ENCODE data around the gene B3GALT4.
"Not testable (repeated sequence)": the region's sequence is repeated elsewhere in the genome, so short reads cannot be mapped to it uniquely, and the experiment has no call there.

B3GALT4 gene

DNA sequence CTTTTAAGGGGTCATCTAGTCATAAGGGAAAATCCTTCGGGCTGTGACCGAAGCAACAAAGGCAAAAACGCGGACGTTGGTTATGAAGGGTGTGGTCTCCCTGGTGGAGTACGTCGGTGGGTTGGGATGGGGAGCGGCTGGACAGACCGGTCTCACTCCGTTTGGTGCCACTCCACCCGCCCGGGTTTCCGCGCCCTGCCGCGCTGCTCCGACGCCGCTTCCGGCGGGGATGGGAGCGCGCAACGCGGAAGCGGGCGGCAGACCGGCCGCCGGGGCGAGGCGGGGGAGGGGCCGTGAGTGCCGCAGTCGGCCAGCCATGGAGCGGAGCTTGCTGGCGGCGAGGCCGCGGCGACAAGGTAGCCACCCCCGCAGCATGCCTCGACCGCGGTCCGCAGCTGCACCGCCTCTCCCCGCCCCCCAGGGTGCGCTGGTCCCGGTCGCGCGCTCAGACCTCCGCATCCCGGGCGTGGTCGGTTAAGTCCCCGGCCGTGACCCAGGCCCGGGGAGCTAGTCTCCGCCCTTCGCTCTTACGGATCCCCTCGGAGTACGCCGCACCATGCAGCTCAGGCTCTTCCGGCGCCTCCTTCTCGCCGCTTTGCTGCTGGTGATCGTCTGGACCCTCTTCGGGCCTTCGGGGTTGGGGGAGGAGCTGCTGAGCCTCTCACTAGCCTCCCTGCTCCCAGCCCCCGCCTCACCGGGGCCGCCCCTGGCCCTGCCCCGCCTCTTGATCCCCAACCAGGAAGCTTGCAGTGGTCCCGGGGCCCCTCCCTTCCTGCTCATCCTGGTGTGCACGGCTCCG is at the start of gene B3GALT4:
Gene B3GALT4 (plus strand): TSS at position 260 of the 799 bp plus-strand sequence. CDS start 297 bp downstream, at position 557.
- in situ Hi-C loops (cut with MboI; ENCODE audit: low sequenced_read_pairs), result no loop called here

- in situ Hi-C loops (cut with MboI; ENCODE audit: low sequenced_read_pairs), result no loop called here
Observed at GRCh38 chr6:33235221-33235634, 41.7 kb upstream of the B3GALT4 start.

GRCh38 chr6:33236328-33236727 is 40.6 kb upstream of the B3GALT4 start:
- in situ Hi-C loops (cut with MboI; ENCODE audit: low sequenced_read_pairs), result no loop called here

DNA sequence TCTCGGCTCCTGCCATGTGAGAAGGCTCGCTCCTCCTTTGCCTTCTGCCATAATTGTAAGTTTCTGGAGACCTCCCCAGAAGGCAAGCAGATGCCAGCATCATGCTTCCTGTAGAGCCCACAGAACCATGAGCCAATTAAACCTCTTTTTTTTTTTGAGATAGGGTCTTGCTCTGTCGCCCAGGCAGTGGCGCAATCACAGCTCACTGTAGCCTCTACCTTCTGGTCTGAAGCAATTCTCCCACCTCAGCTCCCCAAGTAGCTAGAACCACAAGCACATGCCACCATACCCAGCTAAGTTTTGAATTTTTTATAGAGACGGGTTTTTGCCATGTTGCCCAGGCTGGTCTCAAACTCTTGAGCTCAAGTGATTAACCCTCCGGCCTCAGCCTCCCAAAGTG is 40.1 kb upstream of the B3GALT4 start:
- in situ Hi-C loops (cut with MboI; ENCODE audit: low sequenced_read_pairs), result no loop called here

- in situ Hi-C loops (cut with MboI; ENCODE audit: low sequenced_read_pairs), result no loop called here
Observed at GRCh38 chr6:33237741-33238140, 39.2 kb upstream of the B3GALT4 start.

- in situ Hi-C loops (cut with MboI; ENCODE audit: low sequenced_read_pairs), result no loop called here
Observed at GRCh38 chr6:33241968-33242367, 35.0 kb upstream of the B3GALT4 start.

DNA sequence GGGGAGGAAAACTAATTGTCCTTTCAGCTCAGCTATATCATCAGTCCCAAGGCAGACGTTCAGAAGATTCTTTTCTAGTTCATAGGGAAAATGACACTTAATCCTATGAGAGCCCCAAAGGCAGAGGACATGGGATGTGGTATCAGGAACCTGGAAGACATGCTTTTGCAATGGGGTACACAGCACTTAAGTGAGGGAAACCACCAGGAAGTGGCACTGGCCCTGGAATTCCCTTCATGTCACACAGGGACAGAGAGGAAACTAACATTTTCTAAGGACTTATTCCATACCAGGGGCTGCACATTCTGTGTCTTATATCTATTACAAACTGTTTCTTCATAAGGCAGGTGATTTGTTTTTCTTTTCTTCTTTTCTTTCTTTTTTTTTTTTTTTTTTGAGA is 33.4 kb upstream of the B3GALT4 start:
- in situ Hi-C loops (cut with MboI; ENCODE audit: low sequenced_read_pairs), result no loop called here

GRCh38 chr6:33247977-33248642 is 28.8 kb upstream of the B3GALT4 start:
- in situ Hi-C loops (cut with MboI; ENCODE audit: low sequenced_read_pairs), result no loop called here

DNA sequence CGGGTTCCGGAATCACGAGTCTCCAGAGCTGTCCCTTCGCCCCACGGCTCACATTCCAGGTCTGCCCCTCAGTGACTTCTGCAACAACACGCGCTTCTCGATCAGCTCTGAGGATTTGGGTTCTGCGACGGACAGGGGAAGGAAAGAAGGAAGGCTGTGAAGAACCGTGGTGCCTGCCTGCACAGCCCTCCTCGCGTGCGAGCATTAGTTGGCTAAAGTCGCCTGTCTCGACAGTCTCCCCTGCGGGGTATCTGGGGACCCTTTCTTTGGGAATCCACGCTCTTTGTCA is 28.3 kb upstream of the B3GALT4 start:
- in situ Hi-C loops (cut with MboI; ENCODE audit: low sequenced_read_pairs), result no loop called here

DNA sequence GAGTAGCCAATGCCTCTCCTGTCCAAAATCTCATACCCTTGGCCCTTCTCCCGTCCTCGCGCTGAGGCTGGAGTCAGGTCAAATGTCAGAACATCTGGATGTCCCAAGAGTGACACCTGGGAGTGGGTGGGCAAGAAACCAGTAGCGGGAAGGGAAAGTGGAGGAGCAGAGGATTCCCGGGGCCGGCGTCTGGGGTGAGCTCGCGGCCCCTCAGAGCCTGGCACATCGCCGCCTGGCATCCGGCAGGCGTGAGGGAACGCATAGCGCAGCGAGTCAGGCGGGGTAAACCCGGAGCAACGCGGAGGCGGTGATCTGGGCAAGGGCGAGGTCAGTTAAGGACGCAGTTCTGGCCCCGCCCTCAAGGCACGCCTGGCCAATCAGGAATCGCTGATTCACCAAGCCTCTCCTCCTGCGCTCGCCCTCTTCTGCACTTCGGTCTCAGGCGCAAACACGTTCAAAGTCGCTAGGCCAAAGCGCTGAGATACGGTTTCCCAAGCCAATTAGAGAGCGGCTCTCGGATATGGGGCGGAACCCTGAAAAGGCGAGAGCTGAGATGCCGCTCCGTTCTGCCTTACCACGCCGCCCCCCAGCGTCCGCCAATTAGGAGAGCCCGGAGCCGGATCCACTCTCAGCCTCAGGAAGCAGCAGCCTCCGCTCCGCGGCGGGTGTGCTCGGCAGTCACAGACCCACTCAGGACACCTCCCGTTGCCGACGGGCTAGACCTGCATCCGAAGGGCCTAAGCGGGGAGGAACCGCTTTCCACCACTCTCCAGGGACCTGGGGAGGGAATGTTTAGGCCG is 27.8 kb upstream of the B3GALT4 start:
- in situ Hi-C loops (cut with MboI; ENCODE audit: low sequenced_read_pairs), result no loop called here

- in situ Hi-C loops (cut with MboI; ENCODE audit: low sequenced_read_pairs), result no loop called here
Observed at GRCh38 chr6:33249732-33250630, 26.9 kb upstream of the B3GALT4 start.

DNA sequence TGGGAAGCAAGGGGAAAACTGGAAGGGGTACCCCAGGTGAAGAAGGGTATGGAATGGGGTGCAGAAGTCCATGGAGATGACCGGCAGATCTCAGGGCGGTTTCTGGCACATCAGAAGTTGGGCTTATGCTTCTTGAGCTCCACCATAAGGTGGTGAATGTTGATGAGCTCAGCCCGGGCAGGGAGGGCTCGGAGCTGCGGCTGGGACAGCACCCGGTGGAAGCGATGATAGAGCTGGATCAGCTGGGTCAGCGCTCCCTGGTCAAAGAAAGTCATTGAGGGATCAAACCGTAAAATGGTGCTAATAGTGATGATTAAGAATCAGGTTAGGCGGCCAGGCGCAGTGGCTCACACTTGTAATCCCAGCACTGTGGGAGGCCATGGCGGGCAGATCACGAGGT is 26.2 kb upstream of the B3GALT4 start:
- in situ Hi-C loops (cut with MboI; ENCODE audit: low sequenced_read_pairs), result no loop called here

DNA sequence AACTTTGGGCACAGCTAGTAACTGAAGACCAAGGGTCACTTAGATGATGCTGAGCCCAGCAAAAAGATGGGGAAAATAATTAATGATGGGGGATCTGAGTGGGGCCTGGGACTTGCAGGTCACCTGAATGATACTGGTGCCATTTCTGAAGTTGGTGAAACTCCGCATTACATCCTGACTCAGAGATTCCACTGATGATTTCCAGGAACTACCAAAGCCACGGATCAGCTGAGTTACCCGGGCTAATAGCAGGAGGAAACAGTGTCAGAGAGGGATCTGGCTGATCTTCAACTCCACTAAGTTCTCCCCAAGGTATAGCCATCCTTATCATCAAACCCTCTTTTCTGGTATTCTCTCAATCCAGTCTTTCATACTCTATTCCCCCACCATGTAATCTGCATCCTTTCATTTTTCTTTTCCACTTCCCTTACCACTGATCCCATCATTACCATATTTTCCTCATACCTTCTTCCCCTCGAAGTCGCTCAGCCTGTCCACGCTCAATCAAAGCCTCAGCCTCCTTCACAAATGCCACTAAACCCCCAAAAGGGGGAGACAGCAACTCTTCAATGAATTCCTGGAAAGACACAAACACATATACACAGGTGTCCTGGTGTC is 25.4 kb upstream of the B3GALT4 start:
- in situ Hi-C loops (cut with MboI; ENCODE audit: low sequenced_read_pairs), result no loop called here

- in situ Hi-C loops (cut with MboI; ENCODE audit: low sequenced_read_pairs), result no loop called here
Observed at GRCh38 chr6:33252759-33253158, 24.2 kb upstream of the B3GALT4 start.

GRCh38 chr6:33254591-33254990 is 22.3 kb upstream of the B3GALT4 start:
- in situ Hi-C loops (cut with MboI; ENCODE audit: low sequenced_read_pairs), result no loop called here

DNA sequence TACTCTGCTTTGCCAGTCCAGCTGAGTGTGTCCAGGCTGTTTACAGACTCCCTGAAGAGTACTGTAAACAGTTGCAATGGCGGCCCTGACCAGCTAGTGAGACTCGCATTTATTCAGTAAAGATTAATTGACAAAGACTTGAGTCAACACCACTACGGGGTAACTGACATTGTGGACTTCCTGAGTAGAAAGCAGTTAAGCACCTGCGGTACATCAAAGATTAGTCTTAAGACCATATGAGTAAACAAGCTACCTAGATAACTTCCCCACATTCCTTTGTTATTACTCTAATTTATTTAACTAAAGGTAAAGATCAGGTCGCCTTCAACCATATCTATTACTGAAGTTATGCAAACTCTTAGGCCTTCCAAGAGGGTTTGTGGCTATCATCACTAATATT is 17.9 kb upstream of the B3GALT4 start:
- in situ Hi-C loops (cut with MboI; ENCODE audit: low sequenced_read_pairs), result no loop called here

GRCh38 chr6:33262490-33262889 is 14.4 kb upstream of the B3GALT4 start:
- in situ Hi-C loops (cut with MboI; ENCODE audit: low sequenced_read_pairs), result not testable (repeated sequence)

DNA sequence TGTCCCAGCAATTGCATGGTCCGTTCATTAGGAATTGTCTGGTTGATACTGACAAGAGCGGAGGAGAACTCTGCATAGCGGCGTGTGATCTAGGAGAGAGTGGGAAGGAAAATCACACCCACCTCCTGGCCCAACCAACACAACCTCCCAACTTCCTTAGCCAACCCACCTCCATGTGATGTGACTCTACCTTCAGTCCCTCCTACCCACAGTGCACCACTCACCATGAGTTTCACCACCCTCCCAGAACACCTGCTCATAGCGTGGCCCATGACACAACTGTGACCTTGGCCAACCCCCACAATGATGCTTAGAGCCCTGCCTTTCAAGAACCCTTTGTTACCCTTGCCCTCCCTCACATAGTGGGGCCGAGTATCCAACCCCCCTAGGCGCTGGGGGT is 12.9 kb upstream of the B3GALT4 start:
- in situ Hi-C loops (cut with MboI; ENCODE audit: low sequenced_read_pairs), result no loop called here

GRCh38 chr6:33271117-33271467 is 5.8 kb upstream of the B3GALT4 start:
- in situ Hi-C loops (cut with MboI; ENCODE audit: low sequenced_read_pairs), result no loop called here

- in situ Hi-C loops (cut with MboI; ENCODE audit: low sequenced_read_pairs), result no loop called here
Observed at GRCh38 chr6:33271468-33272274, 5.3 kb upstream of the B3GALT4 start, which contains the start of the genes RPS18 and VPS52. Gene RPS18, plus strand, starts transcription at chr6:33272075. Its CDS starts 45 bp downstream, at chr6:33272120. Gene VPS52, minus strand, starts transcription at chr6:33271876. Its CDS starts 201 bp downstream, at chr6:33271675.

All from HL-60/S4 treated with phorbol 12-myristate 13-acetate at 8.2 ng/mL for 4 days and 3 days (cell line).